ENCODE results near the gene GLI3.

The GLI3 gene

DNA sequence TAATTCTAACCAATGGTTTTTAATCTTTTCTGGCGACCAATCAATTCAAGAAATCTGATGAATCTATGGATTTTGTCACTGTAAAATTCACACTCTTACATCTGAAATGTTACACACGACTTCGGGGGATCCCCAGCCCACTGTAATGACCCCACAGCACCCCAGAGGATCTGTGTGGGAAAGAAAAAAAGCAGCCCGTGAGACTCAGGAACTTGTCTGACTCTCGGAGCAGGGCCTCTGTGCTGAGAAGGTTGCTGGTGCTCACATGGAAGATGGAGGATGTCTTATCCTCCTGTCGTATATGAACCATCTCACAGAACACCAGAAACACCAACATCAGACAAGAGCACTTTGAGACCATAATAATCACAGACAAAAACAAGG is 305.8 kb downstream of the GLI3 start:
- Histone ChIP-seq H3K4me2 (ENCODE audit: insufficient read depth, low read length) (no peak overlapping the region), H3K9ac (ENCODE audit: low read depth, low read length) (no peak overlapping the region), H3K79me2 (ENCODE audit: insufficient read depth, low read length) (no peaks in the 10 kb centered on the region), H3K9me3 (ENCODE audit: insufficient read depth, low read length, severe bottlenecking) (no peaks in the 10 kb centered on the region), H3K36me3 (ENCODE audit: insufficient read depth, low read length) (no peaks in the 10 kb centered on the region), H3K4me1 (ENCODE audit: insufficient read depth, low read length) (no peaks in the 10 kb centered on the region), H4K20me1 (ENCODE audit: insufficient read depth, low read length) (no peaks in the 10 kb centered on the region), H3K4me3 (ENCODE audit: low read depth in 1 of 2, low read length in 2 of 2) (no peak overlapping the region), H2AFZ (ENCODE audit: low read depth, low read length) (no peak overlapping the region), H3K27me3 (ENCODE audit: insufficient read depth, low read length, poor library complexity) (peaks cover 24% of the 10 kb centered on the region), H3K27ac (ENCODE audit: low read length) (no peak overlapping the region)
- ATAC-seq (ENCODE audit: insufficient read depth, low read depth) (no peak), DNase-seq (no peak)
- no peak for TF ChIP-seq EZH2 (IDR thresholded peaks at IDR 0.05; ENCODE audit: borderline replicate concordance, low read depth, low read length, severe bottlenecking)
- TF ChIP-seq, protein P1, sequence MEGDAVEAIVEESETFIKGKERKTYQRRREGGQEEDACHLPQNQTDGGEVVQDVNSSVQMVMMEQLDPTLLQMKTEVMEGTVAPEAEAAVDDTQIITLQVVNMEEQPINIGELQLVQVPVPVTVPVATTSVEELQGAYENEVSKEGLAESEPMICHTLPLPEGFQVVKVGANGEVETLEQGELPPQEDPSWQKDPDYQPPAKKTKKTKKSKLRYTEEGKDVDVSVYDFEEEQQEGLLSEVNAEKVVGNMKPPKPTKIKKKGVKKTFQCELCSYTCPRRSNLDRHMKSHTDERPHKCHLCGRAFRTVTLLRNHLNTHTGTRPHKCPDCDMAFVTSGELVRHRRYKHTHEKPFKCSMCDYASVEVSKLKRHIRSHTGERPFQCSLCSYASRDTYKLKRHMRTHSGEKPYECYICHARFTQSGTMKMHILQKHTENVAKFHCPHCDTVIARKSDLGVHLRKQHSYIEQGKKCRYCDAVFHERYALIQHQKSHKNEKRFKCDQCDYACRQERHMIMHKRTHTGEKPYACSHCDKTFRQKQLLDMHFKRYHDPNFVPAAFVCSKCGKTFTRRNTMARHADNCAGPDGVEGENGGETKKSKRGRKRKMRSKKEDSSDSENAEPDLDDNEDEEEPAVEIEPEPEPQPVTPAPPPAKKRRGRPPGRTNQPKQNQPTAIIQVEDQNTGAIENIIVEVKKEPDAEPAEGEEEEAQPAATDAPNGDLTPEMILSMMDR (IDR thresholded peaks at IDR 0.05; ENCODE audit: borderline replicate concordance, extremely low read depth, low read length, poor library complexity, severe bottlenecking), result no peak

DNA sequence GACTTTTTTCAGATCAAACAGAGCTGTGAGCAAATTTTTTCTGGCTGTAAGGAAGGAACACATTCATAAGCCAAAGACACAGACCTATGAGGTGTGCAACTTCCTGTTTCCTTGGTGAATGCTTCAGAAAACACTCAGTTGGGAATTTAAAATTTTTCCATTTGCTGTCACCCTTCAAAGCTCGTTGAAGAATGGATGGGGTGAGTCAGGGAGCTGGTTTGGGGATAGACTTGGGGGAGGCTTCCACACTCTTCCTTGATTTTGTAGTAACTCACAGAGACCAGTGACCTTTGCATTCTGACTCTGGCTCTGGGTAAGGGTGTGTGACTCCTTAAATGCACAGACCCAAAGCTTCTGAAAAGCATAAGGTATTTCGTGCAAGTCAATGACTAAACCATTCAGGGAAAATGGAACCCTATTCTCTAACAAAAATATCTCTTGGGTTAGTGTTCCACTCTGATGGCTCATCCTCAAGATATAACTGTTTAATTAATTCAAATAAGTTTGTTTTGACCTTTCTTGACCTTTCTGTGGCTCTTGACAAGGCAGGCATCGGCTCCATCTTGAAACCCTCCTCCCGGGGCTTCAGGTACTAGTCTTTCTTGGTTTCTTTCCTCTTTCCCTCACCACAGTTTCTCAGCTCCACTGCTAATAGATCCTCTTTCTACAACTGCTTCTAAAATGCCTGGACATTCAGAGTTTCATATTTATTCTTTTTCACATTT is 306.3 kb downstream of the GLI3 start:
- Histone ChIP-seq H3K4me1 (ENCODE audit: insufficient read depth, low read length) (no peaks in the 10 kb centered on the region), H3K27me3 (ENCODE audit: insufficient read depth, low read length, poor library complexity) (peaks cover 24% of the 10 kb centered on the region), H3K9me3 (ENCODE audit: insufficient read depth, low read length, severe bottlenecking) (no peaks in the 10 kb centered on the region), H3K36me3 (ENCODE audit: insufficient read depth, low read length) (no peaks in the 10 kb centered on the region), H3K79me2 (ENCODE audit: insufficient read depth, low read length) (no peaks in the 10 kb centered on the region), H3K4me2 (ENCODE audit: insufficient read depth, low read length) (no peak overlapping the region), H4K20me1 (ENCODE audit: insufficient read depth, low read length) (no peaks in the 10 kb centered on the region), H3K27ac (ENCODE audit: low read length) (no peak overlapping the region), H2AFZ (ENCODE audit: low read depth, low read length) (no peak overlapping the region), H3K9ac (ENCODE audit: low read depth, low read length) (no peak overlapping the region), H3K4me3 (ENCODE audit: low read depth in 1 of 2, low read length in 2 of 2) (no peak overlapping the region)
- no peak for ATAC-seq (ENCODE audit: insufficient read depth, low read depth)
- no peak for DNase-seq
- TF ChIP-seq, protein P1 (IDR thresholded peaks at IDR 0.05; ENCODE audit: borderline replicate concordance, extremely low read depth, low read length, poor library complexity, severe bottlenecking), result no peak
- no peak for TF ChIP-seq EZH2 (IDR thresholded peaks at IDR 0.05; ENCODE audit: borderline replicate concordance, low read depth, low read length, severe bottlenecking)

DNA sequence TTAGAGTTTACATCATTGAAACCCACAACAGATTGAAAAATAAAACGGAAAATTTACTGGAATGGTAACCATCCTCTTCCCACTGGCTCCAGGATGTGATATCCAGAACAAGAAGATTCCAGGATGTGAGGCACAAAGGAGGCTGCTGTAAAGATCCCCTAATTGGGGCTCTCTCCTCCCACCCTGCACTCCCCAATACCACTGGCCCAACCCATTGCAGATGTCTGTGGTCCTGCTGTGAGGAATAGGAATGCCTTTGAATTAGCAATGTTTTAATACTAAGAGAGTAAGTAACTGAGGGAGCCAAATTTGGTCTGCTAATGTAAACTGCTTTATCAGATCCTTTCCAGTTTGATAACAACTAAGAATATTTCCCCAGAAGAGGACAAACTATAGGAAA is 308.2 kb downstream of the GLI3 start:
- Histone ChIP-seq H3K4me3 (ENCODE audit: low read depth in 1 of 2, low read length in 2 of 2) (no peak overlapping the region), H3K27ac (ENCODE audit: low read length) (no peak overlapping the region), H3K79me2 (ENCODE audit: insufficient read depth, low read length) (no peaks in the 10 kb centered on the region), H3K4me2 (ENCODE audit: insufficient read depth, low read length) (no peak overlapping the region), H3K9ac (ENCODE audit: low read depth, low read length) (no peak overlapping the region), H3K4me1 (ENCODE audit: insufficient read depth, low read length) (no peaks in the 10 kb centered on the region), H2AFZ (ENCODE audit: low read depth, low read length) (no peak overlapping the region), H4K20me1 (ENCODE audit: insufficient read depth, low read length) (no peaks in the 10 kb centered on the region), H3K27me3 (ENCODE audit: insufficient read depth, low read length, poor library complexity) (peaks cover 24% of the 10 kb centered on the region), H3K36me3 (ENCODE audit: insufficient read depth, low read length) (no peaks in the 10 kb centered on the region), H3K9me3 (ENCODE audit: insufficient read depth, low read length, severe bottlenecking) (no peaks in the 10 kb centered on the region)
- no peak for DNase-seq
- no peak for ATAC-seq (ENCODE audit: insufficient read depth, low read depth)
- TF ChIP-seq EZH2 (IDR thresholded peaks at IDR 0.05; ENCODE audit: borderline replicate concordance, low read depth, low read length, severe bottlenecking), result no peak
- TF ChIP-seq, protein P1 (IDR thresholded peaks at IDR 0.05; ENCODE audit: borderline replicate concordance, extremely low read depth, low read length, poor library complexity, severe bottlenecking), result no peak

Measured in DND-41 (cell line).